ENCODE results near the gene RAI1.
A peak's percentile ranks its signal among the peaks of the same experiment; 100 is the strongest.
"Not testable (repeated sequence)": the region's sequence is repeated elsewhere in the genome, so short reads cannot be mapped to it uniquely, and the experiment has no call there.

Gene RAI1

DNA sequence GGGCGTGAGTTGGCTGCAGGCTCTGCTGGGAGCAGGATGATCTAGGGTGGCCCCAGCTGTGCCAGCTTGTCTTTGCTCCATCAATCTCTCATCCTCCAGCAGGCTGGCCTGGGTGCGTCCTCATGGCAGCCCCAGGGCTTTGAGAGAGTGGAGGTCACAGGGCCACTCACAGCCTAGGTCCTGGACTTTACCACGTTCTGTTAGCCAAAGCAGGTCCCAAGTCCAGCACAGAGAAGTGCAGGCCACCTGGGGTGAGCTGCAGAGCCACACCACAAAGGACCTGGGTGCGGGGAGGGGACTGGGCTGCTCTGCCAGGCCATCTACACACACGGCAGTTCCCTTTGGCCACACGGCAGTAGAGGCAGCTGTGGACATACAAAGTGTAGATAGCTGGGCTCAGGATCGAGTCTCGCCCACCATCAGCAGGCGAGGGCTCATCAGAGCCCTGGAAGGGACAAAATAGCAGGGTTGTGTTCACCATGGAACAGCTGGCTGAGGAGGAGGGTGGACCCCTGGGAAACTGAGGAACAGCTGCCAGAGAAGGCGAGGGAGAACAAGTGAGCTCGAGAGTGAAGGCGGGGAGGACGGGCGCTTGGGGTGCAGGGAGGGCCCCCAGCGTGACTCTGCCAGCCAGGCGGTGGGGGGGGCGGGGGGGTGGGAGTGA, 125.5 kb downstream of the RAI1 start:
- Mint-ChIP-seq H3K36me3 (peaks cover 5% of the 10 kb centered on the region), H3K27me3 (no peaks in the 10 kb centered on the region), H3K27ac (no peak overlapping the region), H3K4me3 (no peak overlapping the region), H3K9me3 (ENCODE audit: low read depth) (no peaks in the 10 kb centered on the region), H3K4me1 (ENCODE audit: low read depth) (peaks cover 8% of the 10 kb centered on the region)

DNA sequence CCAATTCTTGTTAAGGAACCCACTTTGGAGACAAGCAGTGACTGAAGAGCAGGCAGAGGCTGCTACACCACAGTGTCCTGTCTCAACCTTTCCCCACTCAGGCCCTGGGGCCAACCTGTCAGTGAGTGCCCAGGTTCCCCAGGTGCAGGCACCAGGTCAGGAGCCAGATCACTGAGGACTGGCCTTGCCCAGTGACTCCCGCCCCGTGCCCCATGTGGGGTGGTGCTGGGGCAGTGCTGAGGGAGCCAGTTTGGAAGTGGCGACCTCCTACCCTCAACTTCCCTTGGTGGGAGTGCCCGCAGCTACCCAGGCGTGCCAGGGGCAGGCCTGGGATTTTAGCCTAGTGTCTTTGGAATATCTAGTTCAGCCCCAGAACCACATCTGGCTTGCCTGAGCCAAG, 126.2 kb downstream of the RAI1 start:
- Mint-ChIP-seq H3K9me3 (ENCODE audit: low read depth) (no peaks in the 10 kb centered on the region), H3K27ac (no peak overlapping the region), H3K27me3 (no peaks in the 10 kb centered on the region), H3K4me3 (no peak overlapping the region), H3K4me1 (ENCODE audit: low read depth) (peaks cover 13% of the 10 kb centered on the region), H3K36me3 (peaks cover 5% of the 10 kb centered on the region)

DNA sequence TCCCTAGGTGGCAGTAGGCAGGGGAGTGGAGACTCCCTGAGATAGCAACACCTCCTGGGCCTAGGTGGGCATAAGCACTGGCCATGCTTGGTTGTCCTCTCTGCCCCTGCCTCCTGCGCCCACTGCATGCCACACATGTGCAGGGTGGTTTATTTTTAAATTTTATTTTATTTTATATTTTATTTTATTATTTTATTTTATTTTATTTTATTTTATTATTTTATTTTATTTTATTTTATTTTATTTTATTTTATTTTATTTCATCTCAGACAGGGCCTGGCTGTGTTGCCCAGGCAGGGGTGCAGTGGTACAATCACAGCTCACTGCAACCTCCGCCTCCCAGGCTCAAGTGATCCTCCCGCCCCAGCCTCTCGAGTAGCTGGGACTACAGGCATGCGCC, 126.9 kb downstream of the RAI1 start:
- peaks cover 13% of the 10 kb centered on the region for H3K4me1 Mint-ChIP-seq (ENCODE audit: low read depth)
- H3K9me3 Mint-ChIP-seq (ENCODE audit: low read depth); H3K27ac Mint-ChIP-seq; H3K36me3 Mint-ChIP-seq; H3K4me3 Mint-ChIP-seq; H3K27me3 Mint-ChIP-seq: not testable (repeated sequence)

DNA sequence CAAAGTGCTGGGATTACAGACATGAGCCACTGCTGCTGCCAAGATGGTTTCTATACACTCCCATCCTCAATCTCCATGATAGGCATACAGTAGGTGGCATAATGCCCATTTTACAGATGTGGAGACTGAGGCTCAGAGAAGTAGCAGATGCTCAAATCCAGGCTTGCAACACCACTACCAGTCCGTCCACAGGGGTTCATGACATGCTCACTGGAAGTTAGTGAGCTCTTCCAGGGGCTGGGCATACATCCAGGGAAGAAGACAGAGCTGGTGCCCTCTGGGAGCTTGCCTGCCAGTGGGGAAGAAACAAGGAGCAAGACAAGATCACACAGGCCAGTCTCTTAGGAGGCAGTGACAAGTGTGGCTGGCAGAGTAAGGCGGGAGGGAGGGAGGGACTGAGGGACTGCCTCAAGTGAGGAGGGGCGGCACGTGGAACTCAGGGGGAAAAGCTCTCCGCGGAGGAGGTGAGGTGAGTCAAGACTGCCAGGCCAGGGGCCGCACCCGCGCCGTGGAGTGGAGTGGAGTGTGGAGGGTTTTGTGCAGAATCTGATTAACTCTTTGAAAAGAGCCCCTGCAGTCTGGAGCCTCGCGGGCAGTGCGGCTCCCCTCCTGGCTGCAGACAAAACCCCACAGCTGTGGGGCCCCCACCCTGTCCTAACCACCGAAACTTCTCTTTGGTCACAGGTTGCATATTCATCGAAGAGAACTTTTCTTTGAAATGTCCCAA, 127.6 kb downstream of the RAI1 start:
- H3K4me3 Mint-ChIP-seq, result no peak overlapping the region
- H3K9me3 Mint-ChIP-seq (ENCODE audit: low read depth), result no peaks in the 10 kb centered on the region
- no peaks in the 10 kb centered on the region for H3K27me3 Mint-ChIP-seq
- peaks cover 13% of the 10 kb centered on the region for H3K4me1 Mint-ChIP-seq (ENCODE audit: low read depth)
- H3K27ac Mint-ChIP-seq, result peak overlapping the region; percentile 64
- H3K36me3 Mint-ChIP-seq, result peaks cover 2% of the 10 kb centered on the region

DNA sequence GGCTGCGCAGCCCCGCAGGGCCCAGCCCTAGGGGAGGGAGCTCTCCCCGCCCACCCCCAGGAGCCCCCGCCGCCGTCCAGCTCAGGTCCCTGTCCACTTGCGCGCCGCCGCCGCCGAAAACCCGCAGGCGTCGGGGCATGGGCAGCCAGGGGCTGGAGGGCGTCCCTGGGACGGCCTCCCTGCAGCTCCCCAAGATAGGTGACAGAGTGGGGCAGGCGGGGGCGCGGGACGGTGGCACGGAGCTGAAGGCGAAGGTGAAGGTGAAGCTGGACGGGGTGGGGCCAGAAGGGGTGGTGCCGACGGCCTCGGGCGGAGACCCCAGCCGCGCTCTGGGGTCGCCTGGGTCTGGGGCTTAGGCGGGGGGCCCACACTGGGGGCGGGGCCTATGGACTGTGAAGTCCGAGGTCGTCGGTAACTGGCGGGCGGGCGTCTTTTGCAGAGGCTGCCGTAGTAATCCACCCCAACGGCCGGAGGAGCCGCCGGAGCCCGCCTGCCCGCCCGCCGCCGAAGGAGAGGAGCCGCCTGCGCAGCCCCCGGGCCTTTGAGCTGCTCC, 128.3 kb downstream of the RAI1 start:
- Mint-ChIP-seq H3K9me3 (ENCODE audit: low read depth) (no peaks in the 10 kb centered on the region), H3K27me3 (no peaks in the 10 kb centered on the region), H3K4me1 (ENCODE audit: low read depth) (peaks cover 13% of the 10 kb centered on the region), H3K27ac (no peak overlapping the region), H3K4me3 (no peak overlapping the region), H3K36me3 (no peaks in the 10 kb centered on the region)

DNA sequence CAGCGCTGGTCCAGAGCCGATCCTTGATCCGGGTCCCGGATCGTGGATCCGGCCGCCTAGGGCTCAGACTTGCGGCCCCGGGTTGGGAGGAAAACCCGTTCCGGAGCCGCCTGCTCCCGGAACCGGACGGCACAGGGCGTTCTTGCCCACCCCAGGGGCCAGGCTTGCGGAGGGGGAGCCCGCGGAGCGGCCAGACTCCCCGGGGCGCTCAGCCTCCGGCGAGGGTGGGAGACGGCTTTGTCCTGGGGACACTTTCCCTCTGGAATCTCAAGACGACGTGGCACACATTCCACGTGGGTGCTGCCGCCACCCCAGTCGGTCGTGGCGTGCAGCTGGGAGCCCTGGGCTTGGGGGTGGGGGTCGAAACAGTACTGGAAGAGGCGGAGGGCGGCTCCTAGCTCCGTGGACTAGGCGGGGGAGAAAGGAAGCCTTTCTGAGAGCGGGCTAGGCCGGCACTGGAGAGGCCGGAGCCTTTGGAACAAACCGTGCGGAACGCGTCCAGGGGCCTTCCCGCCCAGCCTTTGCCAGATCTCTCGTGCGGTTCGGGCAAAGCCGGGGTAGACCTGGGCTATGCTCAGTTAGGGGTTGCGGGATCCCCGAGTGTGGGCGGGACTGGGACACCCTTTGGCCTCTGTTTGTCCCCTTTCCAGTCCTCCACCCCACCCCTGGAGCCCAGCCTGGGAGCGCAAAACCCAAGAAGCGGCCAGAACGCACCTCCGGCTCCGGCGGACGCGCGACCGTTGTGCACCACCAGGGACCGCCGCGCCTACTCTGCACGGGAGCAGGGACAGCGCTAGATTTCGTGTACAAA, 129.0 kb downstream of the RAI1 start:
- H3K36me3 Mint-ChIP-seq, result no peaks in the 10 kb centered on the region
- peak overlapping the region; percentile 10 for H3K27ac Mint-ChIP-seq
- H3K9me3 Mint-ChIP-seq (ENCODE audit: low read depth), result no peaks in the 10 kb centered on the region
- peaks cover 13% of the 10 kb centered on the region for H3K4me1 Mint-ChIP-seq (ENCODE audit: low read depth)
- H3K4me3 Mint-ChIP-seq, result no peak overlapping the region
- H3K27me3 Mint-ChIP-seq, result no peaks in the 10 kb centered on the region

DNA sequence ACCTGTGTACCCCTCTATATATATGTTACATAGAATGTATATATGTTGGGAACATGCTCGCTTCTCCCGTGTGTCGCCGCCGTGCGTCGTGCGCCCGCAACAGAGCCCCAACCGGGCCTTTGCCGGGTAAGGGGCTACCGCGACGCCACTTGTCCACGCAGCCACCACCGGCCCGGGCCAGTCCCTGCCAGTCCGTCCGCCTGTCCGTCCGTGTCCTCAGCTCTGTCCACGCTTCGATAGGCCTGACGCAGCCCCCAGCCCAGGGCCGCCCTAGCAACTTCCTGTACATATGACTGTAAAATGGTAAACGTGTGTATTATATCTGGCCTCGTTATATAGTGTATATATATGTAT, 129.6 kb downstream of the RAI1 start:
- Mint-ChIP-seq H3K27me3 (no peaks in the 10 kb centered on the region), H3K4me1 (ENCODE audit: low read depth) (peaks cover 13% of the 10 kb centered on the region), H3K27ac (peak overlapping the region; percentile 10), H3K36me3 (no peaks in the 10 kb centered on the region), H3K9me3 (ENCODE audit: low read depth) (no peaks in the 10 kb centered on the region), H3K4me3 (no peak overlapping the region)

DNA sequence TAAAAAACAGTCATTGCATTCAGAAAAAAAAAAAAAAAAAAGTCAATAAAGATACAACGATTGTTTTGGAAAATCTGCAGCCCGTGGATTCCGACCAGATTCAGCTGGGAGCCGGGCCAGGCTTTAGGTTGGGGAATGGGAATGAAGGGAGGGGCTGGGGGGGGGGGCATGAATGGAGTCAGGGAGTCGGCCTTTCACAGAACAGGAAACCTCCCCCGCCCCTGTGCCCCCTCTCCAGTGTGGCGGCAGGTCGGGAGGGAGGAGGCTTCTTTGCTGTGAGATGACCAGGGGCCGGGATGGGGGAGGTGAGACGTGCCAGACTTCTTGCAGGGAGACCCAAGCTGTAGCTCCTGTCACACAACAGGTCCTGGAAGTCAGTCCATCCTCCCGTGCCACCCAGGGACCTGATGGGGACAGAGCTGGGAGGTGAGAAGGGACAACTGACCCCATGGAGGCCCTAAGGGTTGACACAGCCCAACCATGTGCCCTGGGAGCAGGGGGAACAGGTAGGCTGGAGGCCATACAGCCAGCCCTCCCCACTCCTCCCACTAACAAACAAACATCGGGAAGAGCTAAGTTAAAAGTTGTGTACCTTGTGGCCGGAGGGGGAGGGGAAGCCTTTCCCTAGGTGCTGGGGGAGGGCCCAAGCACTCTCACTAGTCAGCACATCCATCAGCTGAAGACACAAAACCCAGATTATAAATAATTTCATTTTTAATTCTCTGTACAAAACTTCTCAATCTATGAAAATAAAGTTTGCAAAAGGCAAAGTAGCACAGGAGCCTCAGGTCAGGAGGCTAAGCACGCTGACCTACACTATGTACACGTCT, 130.3 kb downstream of the RAI1 start:
- Mint-ChIP-seq H3K36me3 (no peaks in the 10 kb centered on the region), H3K27ac (peak overlapping the region; percentile 64), H3K27me3 (no peaks in the 10 kb centered on the region), H3K4me3 (no peak overlapping the region), H3K4me1 (ENCODE audit: low read depth) (peaks cover 13% of the 10 kb centered on the region), H3K9me3 (ENCODE audit: low read depth) (no peaks in the 10 kb centered on the region)

DNA sequence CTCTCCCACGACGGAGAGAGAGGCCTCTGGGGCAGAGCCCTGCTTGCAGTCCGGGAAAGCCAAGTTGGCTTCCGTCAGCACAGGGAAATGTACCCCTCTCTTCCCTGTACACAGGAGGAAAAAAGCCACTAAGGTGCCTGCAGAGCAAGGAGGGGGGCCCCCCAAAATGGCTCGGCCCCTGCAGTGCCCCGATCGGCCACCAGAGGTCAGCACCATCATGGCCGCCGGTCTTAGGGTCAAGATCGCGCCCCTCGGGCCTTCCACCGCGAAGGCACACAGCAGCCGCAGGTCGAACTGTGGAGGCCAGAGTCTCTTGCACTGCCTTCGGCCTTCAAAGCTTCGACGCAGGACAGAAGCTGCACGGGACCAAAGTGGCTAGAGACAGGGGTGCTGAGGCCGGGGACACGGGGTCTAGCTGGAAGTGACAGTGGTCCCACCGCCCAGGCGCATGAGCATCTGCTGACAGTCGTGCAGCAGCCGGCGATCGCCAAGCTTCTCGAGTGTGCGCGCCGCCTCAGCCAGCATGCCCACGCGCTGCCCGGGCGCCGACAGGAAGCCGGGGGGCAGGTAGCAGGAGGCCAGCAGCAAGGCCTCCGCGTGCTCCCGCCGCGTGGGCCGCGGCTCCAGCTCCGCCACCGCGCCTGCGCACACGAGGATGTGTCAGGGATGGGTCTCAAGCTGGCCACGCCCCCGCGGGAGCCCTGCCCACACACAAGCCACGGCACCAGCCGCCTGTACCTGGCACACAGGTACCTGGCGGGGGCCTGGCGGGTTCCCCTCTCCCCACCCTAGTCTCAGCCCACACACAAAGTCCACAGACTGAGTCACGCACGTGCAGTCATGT, 131.2 kb downstream of the RAI1 start:
- no peak overlapping the region for H3K27ac Mint-ChIP-seq
- H3K36me3 Mint-ChIP-seq, result no peaks in the 10 kb centered on the region
- no peaks in the 10 kb centered on the region for H3K9me3 Mint-ChIP-seq (ENCODE audit: low read depth)
- peaks cover 11% of the 10 kb centered on the region for H3K4me1 Mint-ChIP-seq (ENCODE audit: low read depth)
- H3K4me3 Mint-ChIP-seq, result no peak overlapping the region
- no peaks in the 10 kb centered on the region for H3K27me3 Mint-ChIP-seq

DNA sequence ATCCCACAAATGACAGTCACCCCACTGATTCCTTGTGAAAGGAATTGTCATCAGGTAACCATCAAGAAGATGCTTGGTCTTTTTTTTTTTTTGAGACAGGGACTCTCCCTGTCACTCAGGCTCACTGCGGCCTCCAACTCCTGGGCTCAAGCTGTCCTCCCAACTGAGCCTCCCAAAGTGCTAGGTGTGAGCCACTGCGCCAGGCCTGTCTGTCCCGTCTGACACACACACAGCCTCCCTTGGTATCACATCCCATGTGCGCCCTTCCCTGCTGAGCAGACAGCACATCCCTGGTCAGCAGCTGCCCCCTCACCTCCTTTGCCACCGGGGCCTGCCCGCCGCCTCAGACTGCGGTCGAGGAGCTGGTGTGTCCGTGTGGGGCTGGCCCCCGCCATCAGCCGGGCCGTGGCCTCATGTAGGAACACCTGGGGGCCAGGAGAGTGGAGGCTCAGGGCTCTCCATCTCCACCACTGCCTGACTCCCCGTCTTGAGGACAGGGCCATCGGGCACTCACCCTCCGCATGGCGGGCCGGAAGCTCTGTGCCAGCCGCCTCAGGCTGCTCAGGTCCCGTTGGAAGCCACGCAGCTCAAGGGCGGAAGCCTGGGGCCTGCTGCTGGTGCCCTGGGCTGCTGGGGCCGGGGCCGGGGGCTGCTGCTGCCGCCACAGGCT, 131.9 kb downstream of the RAI1 start:
- no peak overlapping the region for H3K4me3 Mint-ChIP-seq
- H3K27me3 Mint-ChIP-seq, result no peaks in the 10 kb centered on the region
- no peaks in the 10 kb centered on the region for H3K9me3 Mint-ChIP-seq (ENCODE audit: low read depth)
- H3K36me3 Mint-ChIP-seq, result no peaks in the 10 kb centered on the region
- no peak overlapping the region for H3K27ac Mint-ChIP-seq
- H3K4me1 Mint-ChIP-seq (ENCODE audit: low read depth), result peaks cover 11% of the 10 kb centered on the region

DNA sequence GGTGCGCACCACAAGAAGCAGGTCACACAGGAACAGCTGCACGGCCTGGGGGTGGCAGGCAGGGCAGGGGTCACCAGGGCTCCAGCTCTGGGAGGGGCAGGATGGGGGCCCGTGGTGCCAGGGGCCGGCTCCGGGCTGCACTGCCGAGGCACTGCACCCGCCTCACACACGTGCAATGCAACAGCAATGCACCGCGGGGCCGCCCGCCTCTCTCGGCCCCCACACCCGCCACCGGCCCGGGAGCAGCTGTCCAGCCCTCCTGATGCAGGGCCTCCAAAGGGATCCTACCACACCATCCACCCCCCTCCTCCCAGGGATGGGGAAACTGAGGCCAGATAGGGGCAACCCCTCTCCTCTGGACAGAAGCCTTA, 132.5 kb downstream of the RAI1 start:
- Mint-ChIP-seq H3K27ac (no peak overlapping the region), H3K4me1 (ENCODE audit: low read depth) (peaks cover 12% of the 10 kb centered on the region), H3K4me3 (no peak overlapping the region), H3K9me3 (ENCODE audit: low read depth) (no peaks in the 10 kb centered on the region), H3K36me3 (peaks cover under 1% of the 10 kb centered on the region), H3K27me3 (no peaks in the 10 kb centered on the region)

DNA sequence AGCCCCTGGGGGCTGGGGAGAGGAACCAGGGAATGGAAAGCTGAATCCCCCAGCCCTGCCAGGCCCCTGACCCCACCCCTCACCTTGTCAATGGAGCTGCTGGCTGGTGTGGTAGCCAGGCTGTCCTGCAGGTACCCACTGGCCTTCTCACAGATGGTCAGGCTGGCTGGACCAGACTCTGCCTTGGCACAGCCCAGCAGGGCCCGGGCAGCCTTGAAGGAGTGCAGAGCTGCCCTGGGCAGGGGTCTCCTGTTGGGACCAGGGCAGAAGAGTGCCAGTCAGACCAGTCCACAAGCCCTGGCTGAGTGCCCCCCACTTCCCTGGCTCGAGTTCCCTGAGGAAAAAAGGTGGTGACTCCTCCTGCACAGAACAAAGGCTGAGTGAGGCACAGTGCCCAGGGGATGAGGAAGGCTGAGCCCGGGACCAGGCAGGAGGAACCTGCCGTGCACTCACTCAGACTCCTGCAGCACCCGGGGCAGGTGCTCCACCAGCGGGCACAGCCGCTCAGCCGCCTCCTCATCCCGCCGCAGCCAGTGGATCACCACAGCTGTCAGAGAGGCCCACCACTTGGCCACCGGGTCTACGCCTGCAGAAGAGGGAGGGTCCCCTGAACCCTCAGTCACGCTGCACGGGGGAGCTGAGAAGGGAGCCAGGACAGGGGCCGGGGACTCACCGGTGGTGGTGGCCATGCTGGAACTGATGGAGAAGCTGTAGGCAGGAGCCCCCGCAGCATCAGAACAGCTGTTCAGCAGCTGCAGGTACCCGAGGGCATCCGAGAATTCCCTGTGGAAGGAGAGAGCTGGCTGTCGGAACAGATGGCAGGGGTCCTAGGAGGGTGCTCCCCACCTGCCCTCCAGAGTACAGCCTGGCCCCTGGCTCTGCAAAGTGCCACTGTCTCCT, 133.2 kb downstream of the RAI1 start:
- no peak overlapping the region for H3K27ac Mint-ChIP-seq
- H3K9me3 Mint-ChIP-seq (ENCODE audit: low read depth), result no peaks in the 10 kb centered on the region
- no peak overlapping the region for H3K4me3 Mint-ChIP-seq
- H3K4me1 Mint-ChIP-seq (ENCODE audit: low read depth), result peaks cover 18% of the 10 kb centered on the region
- peaks cover 2% of the 10 kb centered on the region for H3K36me3 Mint-ChIP-seq
- no peaks in the 10 kb centered on the region for H3K27me3 Mint-ChIP-seq

DNA sequence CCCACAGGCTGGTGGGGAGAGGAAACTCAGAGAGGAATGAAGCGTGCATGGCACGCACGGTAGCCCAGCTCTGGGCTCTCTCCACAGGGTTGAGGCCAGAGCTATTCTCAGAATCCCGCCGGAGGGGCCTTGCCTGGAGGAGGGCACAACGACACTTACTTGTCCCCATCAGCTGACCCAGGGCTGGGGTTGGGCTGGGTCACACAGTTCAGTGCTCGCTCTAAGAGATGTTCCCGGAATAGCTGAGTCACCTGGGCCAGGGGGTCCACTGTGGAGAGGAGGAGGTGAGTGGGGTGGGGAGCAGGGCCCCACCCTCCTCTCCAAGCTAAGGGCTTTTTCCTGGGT, 133.8 kb downstream of the RAI1 start:
- H3K9me3 Mint-ChIP-seq (ENCODE audit: low read depth), result no peaks in the 10 kb centered on the region
- peaks cover 2% of the 10 kb centered on the region for H3K36me3 Mint-ChIP-seq
- H3K27me3 Mint-ChIP-seq, result no peaks in the 10 kb centered on the region
- H3K27ac Mint-ChIP-seq, result no peak overlapping the region
- H3K4me3 Mint-ChIP-seq, result no peak overlapping the region
- H3K4me1 Mint-ChIP-seq (ENCODE audit: low read depth), result peaks cover 25% of the 10 kb centered on the region

Data from activated naive CD8-positive, alpha-beta T cell (primary cell).